HCT116 (cell line): ENCODE measurements around the gene ALDH3B1. TPM values are rescaled to one million over a fixed set of nuclear protein-coding genes. Genes with fewer than 3 reads are reported as not detected.

Source experiments
- ATAC-seq: fragments of 200-7000 bp; cut with Tn5 transposase; 2 replicates; pipeline ENCODE4 v1.9.1; 2020; ENCODE audit warnings: mild to moderate bottlenecking, moderate library complexity
- BruUV-seq: library from RNA; stranded (reverse); fragments of 400-500 nt; replicated peaks from 2 replicates; lab custom pipeline; 2021; lab: Mats Ljungman, UMichigan
- CTCF ChIA-PET: fragments of 300-600 bp; sonication (Branson Sonifier 250); formaldehyde crosslinking; loops from one replicate; lab custom pipeline; 2021; ENCODE audit warnings: antibody characterized with exemption; lab: Charles Lee
- POLR2A ChIA-PET: fragments of 300-600, 350-600 bp; sonication (Branson Sonifier 250); formaldehyde crosslinking; loops from one replicate; lab custom pipeline; 2021; ENCODE audit warnings: antibody characterized with exemption; lab: Charles Lee
- RAD21 ChIA-PET, 2 experiments: fragments of 300-600 bp; sonication (Branson Sonifier 250); formaldehyde crosslinking; loops; one replicate each; lab custom pipeline; 2023; ENCODE audit warnings: low total read pairs in 2 of 2; ENCODE audit not compliant: uncharacterized antibody in 2 of 2, unreplicated experiment in 2 of 2, low non-redundant PET in 1 of 2; lab: Charles Lee
- DNase-seq: peaks from one replicate; pipeline ENCODE4 v3.0.0-alpha.2; 2010; ENCODE audit warnings: low read depth, low spot score
- H2AFZ ChIP-seq: fragments of 200-600 bp; shearing (Covaris generic), sonication (generic); 2 replicates; pipeline ENCODE4 v1.6.1; 2017; ENCODE audit warnings: low read depth, mixed run types, mixed read lengths, antibody characterized with exemption, low read length; ENCODE audit not compliant: poor library complexity, severe bottlenecking
- H3K27ac ChIP-seq: 2 replicates; pipeline ENCODE4 v1.5.1; 2012; ENCODE audit warnings: low read depth, low read length
- H3K27me3 ChIP-seq: fragments of 200-600 bp; sonication (generic); 2 replicates; pipeline ENCODE4 v1.6.1; 2016; ENCODE audit warnings: mixed run types, low read length, mixed read lengths; ENCODE audit not compliant: insufficient read depth
- H3K36me3 ChIP-seq, 2 experiments: fragments of 200-500 bp in 1 of 2; fragments of 200-600 bp in 1 of 2; sonication (Bioruptor generic) in 1 of 2; sonication (generic) in 1 of 2; 2 replicates each; pipeline versions ENCODE4 v1.5.1 to v1.6.1; 2014 to 2016; ENCODE audit warnings: low read length in 2 of 2, inconsistent platforms in 1 of 2, mixed read lengths in 1 of 2, mixed run types in 1 of 2; ENCODE audit not compliant: insufficient read depth in 2 of 2, control insufficient read depth in 1 of 2
- H3K4me1 ChIP-seq, 2 experiments: fragments of 200-600 bp in 1 of 2; sonication (generic) in 1 of 2; 2 replicates each; pipeline versions ENCODE4 v1.5.1 to v1.6.1; 2012 to 2017; ENCODE audit warnings: low read length in 2 of 2, inconsistent platforms in 1 of 2, mild to moderate bottlenecking in 1 of 2, mixed read lengths in 1 of 2, mixed run types in 1 of 2, moderate library complexity in 1 of 2; ENCODE audit not compliant: insufficient read depth in 2 of 2, control insufficient read depth in 1 of 2
- H3K4me2 ChIP-seq: fragments of 200-600 bp; sonication (generic); 2 replicates; pipeline ENCODE4 v1.6.1; 2017; ENCODE audit warnings: mixed run types, low read length, mixed read lengths
- H3K4me3 ChIP-seq, 2 experiments: fragments of 200-600 bp in 1 of 2; sonication (generic) in 1 of 2; replicated peaks in 1 of 2; 2 replicates each; pipeline ENCODE4 v1.5.1; 2011 to 2016; ENCODE audit warnings: low read length in 2 of 2, control low read depth in 1 of 2, low read depth in 1 of 2, mild to moderate bottlenecking in 1 of 2, mixed read lengths in 1 of 2, mixed run types in 1 of 2
- H3K79me2 ChIP-seq: fragments of 200-600 bp; sonication (generic); 2 replicates; pipeline ENCODE4 v1.6.1; 2017; ENCODE audit warnings: mild to moderate bottlenecking, mixed run types, low read length, moderate library complexity, mixed read lengths; ENCODE audit not compliant: insufficient read depth
- H3K9ac ChIP-seq: fragments of 200-600 bp; sonication (generic); 2 replicates; pipeline ENCODE4 v1.6.1; 2016; ENCODE audit warnings: low read length, mixed read lengths
- H3K9me2 ChIP-seq: fragments of 200-600 bp; sonication (generic), shearing (Covaris generic); 2 replicates; pipeline ENCODE4 v1.6.1; 2017; ENCODE audit warnings: mixed run types, mild to moderate bottlenecking, moderate library complexity; ENCODE audit not compliant: insufficient read depth
- H3K9me3 ChIP-seq, 2 experiments: fragments of 200-500 bp in 1 of 2; fragments of 200-600 bp in 1 of 2; sonication (Bioruptor generic) in 1 of 2; sonication (generic) in 1 of 2; 2 replicates each; pipeline ENCODE4 v1.6.1; 2014 to 2017; ENCODE audit warnings: low read length in 2 of 2, mixed read lengths in 2 of 2, inconsistent platforms in 1 of 2, low read depth in 1 of 2, mild to moderate bottlenecking in 1 of 2, mixed run types in 1 of 2, moderate library complexity in 1 of 2; ENCODE audit not compliant: control insufficient read depth in 1 of 2, insufficient read depth in 1 of 2
- H4K20me1 ChIP-seq: fragments of 200-600 bp; sonication (generic), shearing (Covaris generic); 2 replicates; pipeline ENCODE4 v1.6.1; 2017; ENCODE audit warnings: mixed run types, mild to moderate bottlenecking, moderate library complexity; ENCODE audit not compliant: insufficient read depth
- EGR1 ChIP-seq: IDR thresholded peaks from 2 replicates; pipeline ENCODE4 v1.6.1; 2012; ENCODE audit warnings: low read depth
- ELF1 ChIP-seq: IDR thresholded peaks from 2 replicates; pipeline ENCODE4 v1.6.1; 2012; ENCODE audit warnings: low read depth, borderline replicate concordance
- EZH2 ChIP-seq: fragments of 200-600 bp; sonication (generic); IDR thresholded peaks from 2 replicates; pipeline ENCODE4 v1.6.1; 2017; ENCODE audit warnings: antibody characterized with exemption, mixed run types
- EZH2phosphoT487 ChIP-seq: fragments of 200-600 bp; IDR thresholded peaks from 2 replicates; pipeline ENCODE4 v1.6.1; 2018; ENCODE audit warnings: antibody characterized with exemption, borderline replicate concordance
- FOSL1 ChIP-seq: IDR thresholded peaks from 2 replicates; pipeline ENCODE4 v1.6.1; 2012; ENCODE audit warnings: low read depth
- MAX ChIP-seq: IDR thresholded peaks from 2 replicates; pipeline ENCODE4 v1.6.1; 2012
- POLR2A ChIP-seq: IDR thresholded peaks from 2 replicates; pipeline ENCODE4 v1.7.0; 2011; ENCODE audit warnings: borderline replicate concordance; ENCODE audit not compliant: insufficient read depth, insufficient read length; ENCODE audit errors: extremely low read depth
- POLR2AphosphoS5 ChIP-seq: IDR thresholded peaks from 2 replicates; pipeline ENCODE4 v1.6.1; 2011; ENCODE audit warnings: mild to moderate bottlenecking, low read depth, low read length, moderate library complexity
- RAD21 ChIP-seq: IDR thresholded peaks from 2 replicates; pipeline ENCODE4 v1.6.1; 2012; ENCODE audit warnings: low read depth, mild to moderate bottlenecking
- SIN3A ChIP-seq: IDR thresholded peaks from 2 replicates; pipeline ENCODE4 v1.6.1; 2012; ENCODE audit warnings: low read depth
- SP1 ChIP-seq: IDR thresholded peaks from 2 replicates; pipeline ENCODE4 v1.6.1; 2012; ENCODE audit warnings: low read depth
- SRF ChIP-seq: IDR thresholded peaks from 2 replicates; pipeline ENCODE4 v1.6.1; 2012; ENCODE audit warnings: low read depth
- TCF7L2 ChIP-seq: IDR thresholded peaks from 2 replicates; pipeline ENCODE4 v1.7.0; 2011; ENCODE audit warnings: borderline replicate concordance, inconsistent platforms; ENCODE audit not compliant: insufficient read depth, insufficient read length; ENCODE audit errors: extremely low read depth
- YY1 ChIP-seq: IDR thresholded peaks from 2 replicates; pipeline ENCODE4 v1.6.1; 2011; ENCODE audit warnings: low read length, low read depth, moderate library complexity, mild to moderate bottlenecking; ENCODE audit not compliant: insufficient replicate concordance; ENCODE audit errors: extremely low read depth
- ZBTB33 ChIP-seq: IDR thresholded peaks from 2 replicates; pipeline ENCODE4 v1.6.1; 2011; ENCODE audit warnings: mild to moderate bottlenecking, low read length, moderate library complexity; ENCODE audit not compliant: insufficient replicate concordance; ENCODE audit errors: extremely low read depth
- intact Hi-C: fragments of 100-400 bp; cut with micrococcal nuclease; formaldehyde crosslinking; loops from 2 replicates; pipeline ENCODE4 v1.10.0; 2022
- total RNA-seq: library from RNA; stranded (reverse); gene quantifications from one replicate; pipeline ENCODE4 v1.2.1, GENCODE V29; 2021; ENCODE audit not compliant: unreplicated experiment
- TF ChIP-seq, protein P1 (sequence below): IDR thresholded peaks from 2 replicates; pipeline ENCODE4 v1.6.1; 2012; ENCODE audit warnings: low read depth
- TF ChIP-seq, protein P2 (sequence below): IDR thresholded peaks from 2 replicates; pipeline ENCODE4 v1.6.1; 2012

ALDH3B1 gene
- total RNA-seq, 1 experiment from 2014 or later = 25.5 TPM

DNA sequence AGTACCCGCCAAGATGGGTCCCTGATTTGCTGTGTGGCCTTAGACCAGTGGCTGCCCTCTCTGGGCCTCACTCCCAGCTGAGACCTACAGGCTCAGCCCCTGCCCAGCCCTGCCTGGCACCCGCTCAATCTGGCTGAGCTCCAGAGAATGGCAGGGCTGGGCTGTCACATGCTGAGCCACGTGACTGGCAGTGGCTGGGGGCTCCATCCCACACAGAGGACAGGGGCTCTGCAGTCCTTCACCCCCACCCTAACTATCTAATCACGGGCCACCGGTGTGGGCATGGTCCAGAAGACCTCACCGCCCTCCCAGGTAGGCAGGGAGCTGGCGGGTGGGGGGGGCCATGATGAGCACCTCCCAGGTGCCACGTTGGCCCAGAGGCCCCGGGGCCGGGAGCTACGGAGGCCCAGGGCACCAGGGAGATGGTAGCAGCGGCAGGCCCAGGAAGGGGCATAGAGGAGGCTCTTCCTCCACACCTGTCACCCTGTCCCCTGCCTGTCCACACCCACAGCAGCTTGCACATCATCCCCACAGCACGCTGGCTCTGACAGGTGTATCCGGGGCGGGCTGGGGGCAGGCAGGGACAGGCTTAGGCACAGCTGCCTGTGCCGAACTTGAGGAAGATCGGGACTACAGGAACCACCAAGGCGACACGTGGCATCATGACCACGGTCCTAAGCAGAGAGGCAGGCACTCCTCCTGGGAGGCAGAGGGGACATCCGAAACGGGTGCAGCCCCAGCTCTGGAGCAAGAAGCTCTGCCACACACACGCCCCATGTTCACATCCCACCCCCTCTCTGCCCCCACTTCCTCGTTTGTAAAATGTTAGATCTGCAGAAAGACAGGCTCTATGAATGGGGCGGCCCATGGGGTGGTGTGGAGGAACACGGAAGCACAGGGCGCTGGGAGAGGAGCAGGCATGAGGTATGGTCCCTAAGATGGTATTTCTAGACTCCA, 1.5 kb upstream of the ALDH3B1 start:
- DNase-seq (no peak), ATAC-seq (no peak)
- H3K9ac ChIP-seq = peak overlapping the region; percentile 86
- no peaks in the 10 kb centered on the region for H3K27me3 ChIP-seq
- TF ChIP-seq EGR1 = no peak
- no peak for TF ChIP-seq SIN3A
- TF ChIP-seq, protein P1, sequence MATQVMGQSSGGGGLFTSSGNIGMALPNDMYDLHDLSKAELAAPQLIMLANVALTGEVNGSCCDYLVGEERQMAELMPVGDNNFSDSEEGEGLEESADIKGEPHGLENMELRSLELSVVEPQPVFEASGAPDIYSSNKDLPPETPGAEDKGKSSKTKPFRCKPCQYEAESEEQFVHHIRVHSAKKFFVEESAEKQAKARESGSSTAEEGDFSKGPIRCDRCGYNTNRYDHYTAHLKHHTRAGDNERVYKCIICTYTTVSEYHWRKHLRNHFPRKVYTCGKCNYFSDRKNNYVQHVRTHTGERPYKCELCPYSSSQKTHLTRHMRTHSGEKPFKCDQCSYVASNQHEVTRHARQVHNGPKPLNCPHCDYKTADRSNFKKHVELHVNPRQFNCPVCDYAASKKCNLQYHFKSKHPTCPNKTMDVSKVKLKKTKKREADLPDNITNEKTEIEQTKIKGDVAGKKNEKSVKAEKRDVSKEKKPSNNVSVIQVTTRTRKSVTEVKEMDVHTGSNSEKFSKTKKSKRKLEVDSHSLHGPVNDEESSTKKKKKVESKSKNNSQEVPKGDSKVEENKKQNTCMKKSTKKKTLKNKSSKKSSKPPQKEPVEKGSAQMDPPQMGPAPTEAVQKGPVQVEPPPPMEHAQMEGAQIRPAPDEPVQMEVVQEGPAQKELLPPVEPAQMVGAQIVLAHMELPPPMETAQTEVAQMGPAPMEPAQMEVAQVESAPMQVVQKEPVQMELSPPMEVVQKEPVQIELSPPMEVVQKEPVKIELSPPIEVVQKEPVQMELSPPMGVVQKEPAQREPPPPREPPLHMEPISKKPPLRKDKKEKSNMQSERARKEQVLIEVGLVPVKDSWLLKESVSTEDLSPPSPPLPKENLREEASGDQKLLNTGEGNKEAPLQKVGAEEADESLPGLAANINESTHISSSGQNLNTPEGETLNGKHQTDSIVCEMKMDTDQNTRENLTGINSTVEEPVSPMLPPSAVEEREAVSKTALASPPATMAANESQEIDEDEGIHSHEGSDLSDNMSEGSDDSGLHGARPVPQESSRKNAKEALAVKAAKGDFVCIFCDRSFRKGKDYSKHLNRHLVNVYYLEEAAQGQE = no peak
- no peak for TF ChIP-seq SP1
- TF ChIP-seq, protein P2, sequence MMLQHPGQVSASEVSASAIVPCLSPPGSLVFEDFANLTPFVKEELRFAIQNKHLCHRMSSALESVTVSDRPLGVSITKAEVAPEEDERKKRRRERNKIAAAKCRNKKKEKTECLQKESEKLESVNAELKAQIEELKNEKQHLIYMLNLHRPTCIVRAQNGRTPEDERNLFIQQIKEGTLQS = no peak
- TF ChIP-seq EZH2 = no peak
- no peak for TF ChIP-seq ELF1
- no peak for TF ChIP-seq FOSL1
- no peak for TF ChIP-seq POLR2AphosphoS5
- TF ChIP-seq POLR2A = no peak
- no peak for TF ChIP-seq YY1
- no peak for TF ChIP-seq MAX
- TF ChIP-seq TCF7L2 = no peak
- TF ChIP-seq ZBTB33 = no peak
- no peak for TF ChIP-seq RAD21
- no peak for TF ChIP-seq SRF
- no peak for TF ChIP-seq EZH2phosphoT487
- peak overlapping the region; percentile 96 for H3K27ac ChIP-seq
- intact Hi-C loops = no loop called here
- ChIA-PET POLR2A (no interaction called here), RAD21 (interaction anchor here in 1 of 2 experiments (0.6 kb wide), 1 partner anchor 20 kb away, joined by 3 read pairs; no protein-coding TSS in a partner anchor), CTCF (interaction anchor here (1.6 to 2.1 kb wide), 2 partner anchors 12 to 203 kb away, joined by 4 to 9 read pairs; no protein-coding TSS in a partner anchor)
- no peaks in the 10 kb centered on the region for H4K20me1 ChIP-seq
- H3K36me3 ChIP-seq = no peaks in the 10 kb centered on the region
- no peaks in the 10 kb centered on the region for H3K9me2 ChIP-seq
- H3K4me2 ChIP-seq = peak overlapping the region; percentile 97
- H2AFZ ChIP-seq = no peak overlapping the region
- BruUV-seq = no TSS peak
- no peaks in the 10 kb centered on the region for H3K9me3 ChIP-seq
- H3K4me3 ChIP-seq = no peak overlapping the region
- 0 out of 2 replicates have a peak, but pooled peaks cover 16% of the 10 kb centered on the region for H3K79me2 ChIP-seq
- peaks cover 58 to 76% of the 10 kb centered on the region in 2 experiments for H3K4me1 ChIP-seq
